CMK (cell line): Measurements from ENCODE around the gene SOX5.

Source experiments
- DNase-seq: peaks from one replicate; pipeline ENCODE4 v3.0.0-alpha.2; 2010; ENCODE audit warnings: low read depth

SOX5 gene

DNA sequence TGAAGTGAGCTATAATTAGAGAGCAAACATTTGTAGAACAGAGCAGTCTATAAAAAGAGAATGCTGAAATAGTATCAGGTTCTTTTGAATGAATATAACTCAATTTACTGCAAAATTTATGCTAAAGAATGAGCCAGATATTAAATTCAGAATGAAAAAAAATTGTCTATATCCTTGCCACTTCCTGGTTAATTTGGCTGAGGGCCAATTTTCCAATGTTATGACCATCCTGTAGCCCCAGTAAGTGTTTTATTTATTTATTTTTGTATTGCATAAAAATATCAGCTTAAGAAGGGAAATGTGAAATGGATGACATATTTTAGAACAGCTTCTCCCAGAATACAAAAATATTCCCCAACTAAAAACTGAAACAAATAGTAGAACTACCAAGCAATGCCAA lies 263.4 kb downstream of the SOX5 start:
- no peak for DNase-seq

DNA sequence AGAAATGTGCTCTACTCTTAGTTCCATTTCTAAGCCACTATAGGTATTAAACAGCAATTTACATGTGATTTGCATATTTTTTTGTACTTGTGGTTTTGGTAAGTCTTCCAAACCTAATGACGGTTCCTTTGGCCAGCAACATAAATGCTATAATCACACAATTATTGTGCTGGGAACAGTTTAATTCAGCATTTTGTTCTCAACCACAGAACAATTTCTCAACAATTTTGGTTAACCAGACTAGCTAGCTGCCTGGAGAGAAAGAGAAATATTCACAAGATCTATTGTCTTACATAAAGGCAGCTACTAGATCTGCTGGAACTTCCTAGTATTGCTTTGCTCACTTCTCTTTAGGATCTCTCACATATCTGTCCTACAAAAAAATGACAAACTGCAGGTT lies 265.3 kb downstream of the SOX5 start:
- DNase-seq, result no peak

DNA sequence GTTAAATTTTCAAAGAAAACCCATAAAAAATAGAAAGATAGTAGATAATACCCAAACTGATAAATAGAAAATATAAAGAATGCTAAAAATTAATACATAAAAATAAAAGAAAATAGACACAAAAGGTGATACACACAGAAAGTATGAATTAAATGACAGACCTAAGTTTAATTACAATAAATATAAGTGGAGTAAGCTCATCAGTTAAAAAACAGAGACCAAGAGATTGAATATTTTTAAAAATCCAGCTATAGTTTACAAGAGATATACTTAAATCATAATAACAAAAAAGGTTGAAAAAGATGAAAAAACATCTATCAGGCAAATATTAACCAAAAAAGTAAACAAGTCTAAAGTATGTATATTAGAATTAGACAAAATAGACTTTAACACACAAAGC lies 268.2 kb downstream of the SOX5 start:
- no peak for DNase-seq

GRCh38 chr12:23674064-23674463 lies 275.4 kb downstream of the SOX5 start:
- DNase-seq, result no peak

DNA sequence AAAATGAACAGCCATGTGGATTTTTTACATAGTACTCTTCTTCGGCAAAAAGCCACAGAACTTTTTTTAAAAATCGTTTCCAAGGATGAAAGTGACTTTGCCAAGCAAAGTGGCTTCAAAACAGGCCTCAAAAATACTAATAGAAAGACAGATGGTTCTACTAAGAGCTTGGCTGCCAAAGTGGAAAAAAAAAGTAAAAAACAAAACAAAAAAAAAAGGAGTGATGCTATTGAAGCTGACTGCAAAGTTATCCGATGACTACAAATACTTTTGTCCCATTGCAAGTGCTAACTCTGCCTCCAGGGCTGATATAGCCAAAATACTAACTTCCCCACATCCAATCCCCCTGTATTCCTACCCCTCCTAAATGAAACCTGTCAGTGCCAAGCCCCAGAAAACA lies 277.6 kb downstream of the SOX5 start:
- DNase-seq, result no peak

GRCh38 chr12:23670684-23671083 lies 278.8 kb downstream of the SOX5 start:
- no peak for DNase-seq

GRCh38 chr12:23669691-23670090 lies 279.8 kb downstream of the SOX5 start:
- no peak for DNase-seq

DNA sequence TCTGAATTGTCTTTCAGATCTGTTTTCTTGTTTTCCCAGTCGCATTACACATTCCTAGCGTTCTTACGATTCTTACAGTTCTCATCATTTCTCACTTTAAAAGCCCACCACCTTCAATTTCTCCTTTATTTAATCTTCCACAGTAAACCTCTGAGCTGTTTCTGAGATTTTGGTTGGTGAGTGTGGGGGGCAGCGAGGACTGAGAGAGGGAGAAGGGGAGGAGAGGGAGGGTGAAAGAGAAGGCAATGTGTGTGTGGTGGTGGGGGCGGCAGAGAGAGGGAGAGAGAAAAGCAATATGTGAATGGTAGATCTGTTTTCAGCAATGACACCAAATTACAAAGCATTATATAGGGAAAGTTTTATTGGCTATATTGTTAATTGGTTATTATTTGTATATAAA lies 282.6 kb downstream of the SOX5 start:
- DNase-seq, result no peak

DNA sequence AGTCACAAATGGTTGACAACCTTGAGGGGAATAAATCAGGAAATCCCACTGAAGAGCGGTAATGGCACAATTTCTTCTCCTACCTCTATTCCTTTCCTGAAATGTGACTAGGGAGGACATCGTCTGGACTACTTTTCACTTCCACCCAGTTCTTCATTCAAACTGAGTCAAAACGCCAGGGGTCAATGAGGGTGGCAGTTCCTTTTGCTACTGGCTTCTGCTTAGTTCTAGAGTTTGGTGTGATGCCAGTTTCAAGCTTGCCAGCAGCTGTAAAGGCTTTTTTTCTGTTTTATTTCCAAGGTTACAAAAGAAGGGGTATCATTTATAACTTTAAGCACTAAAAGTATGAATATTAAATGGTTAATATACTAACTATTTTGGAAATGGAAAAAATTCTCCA lies 286.5 kb downstream of the SOX5 start:
- no peak for DNase-seq

DNA sequence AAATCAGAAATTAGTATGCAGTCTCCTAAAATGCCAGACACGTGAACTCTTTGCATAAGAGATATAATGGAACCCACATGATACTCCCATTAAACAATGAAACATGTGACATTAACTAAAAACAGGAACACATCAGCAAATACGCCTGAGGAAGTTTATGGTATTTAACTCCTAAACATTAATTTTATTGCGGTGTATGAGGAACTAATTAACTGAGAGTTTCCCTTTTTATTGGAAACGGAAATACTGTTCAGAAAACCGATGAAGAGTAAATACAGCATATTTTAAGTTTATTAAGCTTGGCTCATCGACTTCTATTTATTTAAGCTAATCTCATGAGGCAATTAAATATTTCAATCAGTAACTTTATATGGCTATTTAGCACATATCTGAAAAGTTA lies 290.3 kb downstream of the SOX5 start:
- no peak for DNase-seq

- no peak for DNase-seq
These were observed 291.9 kb downstream of the SOX5 start for GRCh38 chr12:23657598-23657997.

DNA sequence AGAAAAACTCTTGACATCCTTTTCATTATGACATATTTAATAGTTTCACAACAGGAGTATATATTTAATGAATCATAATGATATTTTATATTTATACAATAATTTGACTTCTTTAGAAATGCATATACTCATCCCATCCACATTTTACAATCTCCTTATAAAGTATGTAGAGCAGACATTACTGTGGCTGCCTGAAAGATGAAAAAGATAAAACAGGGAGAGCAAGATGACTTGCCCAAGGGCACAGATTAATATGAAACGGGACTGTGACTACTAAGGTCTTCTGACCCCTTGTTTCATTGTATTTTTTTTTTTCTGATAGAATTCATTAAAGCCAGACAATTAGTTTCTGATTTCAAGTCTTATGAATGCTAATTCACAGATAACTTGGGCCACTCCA lies 293.6 kb downstream of the SOX5 start:
- DNase-seq, result no peak

- DNase-seq, result no peak
These were observed 294.4 kb downstream of the SOX5 start for GRCh38 chr12:23655112-23655511.

DNA sequence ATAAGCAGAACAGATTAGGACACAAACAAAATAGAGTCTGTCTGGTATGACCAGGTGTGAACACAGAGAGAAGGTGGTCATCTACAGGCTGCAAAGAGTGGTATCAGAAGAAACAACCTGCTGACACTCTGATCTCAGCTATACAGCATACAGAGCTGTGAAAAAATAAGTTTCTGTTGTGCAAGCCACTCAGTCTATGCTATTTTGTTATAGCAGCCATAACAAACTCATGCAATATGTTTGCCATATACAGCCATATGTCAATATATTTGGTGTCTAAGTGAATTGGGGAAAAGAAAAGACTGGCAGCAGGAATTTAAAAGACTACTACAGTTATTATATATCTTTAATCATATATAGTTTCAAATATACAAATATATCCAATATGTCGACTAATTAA lies 300.9 kb downstream of the SOX5 start:
- DNase-seq, result no peak

- DNase-seq, result no peak
These were observed 308.7 kb downstream of the SOX5 start for GRCh38 chr12:23640754-23641153.

DNA sequence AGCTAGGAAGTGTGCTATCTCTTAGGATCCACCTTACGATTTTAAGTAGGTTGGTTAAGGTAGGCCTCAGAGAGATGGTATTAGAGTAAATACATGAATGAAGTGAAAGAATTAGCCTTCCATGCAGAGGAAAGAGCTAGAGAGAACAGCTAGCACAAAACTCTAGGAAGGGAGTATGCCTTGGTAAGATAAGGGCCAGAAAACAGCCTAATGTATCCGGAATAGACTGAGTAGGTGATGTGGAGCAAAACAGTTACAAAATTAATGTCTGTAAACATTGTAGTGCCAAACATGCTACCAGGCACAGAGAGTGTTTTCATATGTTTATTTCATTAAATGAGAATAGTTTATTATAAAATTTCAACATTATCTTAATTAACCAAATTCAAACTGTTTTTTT lies 315.1 kb downstream of the SOX5 start:
- DNase-seq, result no peak

DNA sequence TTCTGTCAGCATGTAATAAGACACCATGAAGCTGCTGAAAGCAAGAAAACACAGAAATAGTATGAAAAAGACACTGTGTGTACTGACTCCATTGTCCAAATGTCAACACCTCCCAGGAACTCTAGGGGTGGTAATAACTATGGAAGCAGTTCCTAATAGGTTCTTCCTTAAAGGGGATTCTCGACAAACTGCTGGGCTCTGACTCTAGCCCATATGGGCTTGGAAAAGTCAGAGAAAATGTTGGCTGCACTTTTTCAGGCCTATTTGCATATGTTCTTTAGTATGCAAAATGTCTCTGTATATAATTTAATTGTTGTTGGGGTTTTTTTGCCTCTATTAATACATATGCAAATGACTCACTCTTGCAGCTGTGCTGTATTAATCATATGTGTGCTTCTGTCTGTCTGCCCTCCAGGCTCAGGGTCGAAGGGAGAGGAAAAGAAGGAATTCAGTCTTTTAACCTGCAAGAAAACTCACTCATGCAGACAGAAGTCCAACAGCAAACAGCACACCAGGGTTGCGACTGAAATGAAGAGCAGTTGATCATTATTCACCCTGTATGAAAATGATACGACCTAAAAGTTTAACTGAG lies 317.6 kb downstream of the SOX5 start:
- no peak for DNase-seq

GRCh38 chr12:23630524-23630923 lies 318.9 kb downstream of the SOX5 start:
- DNase-seq, result no peak

DNA sequence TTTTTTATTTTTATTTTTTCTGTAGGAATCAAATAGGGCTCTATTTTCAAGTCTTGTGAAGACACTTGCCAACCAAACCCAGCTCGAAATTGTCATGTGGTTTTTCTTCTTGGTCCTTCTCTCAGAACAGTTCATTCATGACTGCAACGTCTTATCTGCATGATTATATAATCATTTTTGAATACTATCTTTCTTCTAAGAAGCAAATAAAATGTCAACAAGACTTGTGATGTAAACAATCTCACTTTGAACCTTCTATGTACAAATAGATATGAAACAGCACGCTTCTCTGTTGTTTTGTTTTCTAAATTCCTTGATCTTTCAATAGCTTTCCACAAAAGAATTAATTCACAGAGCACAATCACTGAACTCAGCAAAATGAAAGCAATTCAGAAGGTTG lies 320.7 kb downstream of the SOX5 start:
- no peak for DNase-seq

DNA sequence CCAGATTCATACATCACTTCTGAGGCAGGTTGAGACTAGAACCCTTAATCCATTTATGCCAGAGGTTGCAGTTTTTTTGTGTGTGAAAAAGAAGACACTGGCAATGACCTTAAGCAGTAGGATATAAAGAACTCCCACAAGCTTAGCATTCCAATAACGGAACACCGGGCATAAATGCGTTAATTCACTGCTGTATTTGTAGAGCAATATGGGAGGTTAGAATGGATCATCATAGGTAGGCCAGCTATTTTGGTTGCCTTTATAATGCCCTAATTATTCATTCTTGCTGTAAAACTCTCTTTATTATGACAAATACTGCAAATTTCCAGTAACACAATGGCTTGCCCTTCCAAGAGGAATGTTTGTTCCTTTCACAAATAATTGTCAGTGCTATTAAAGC lies 322.7 kb downstream of the SOX5 start:
- DNase-seq, result no peak

DNA sequence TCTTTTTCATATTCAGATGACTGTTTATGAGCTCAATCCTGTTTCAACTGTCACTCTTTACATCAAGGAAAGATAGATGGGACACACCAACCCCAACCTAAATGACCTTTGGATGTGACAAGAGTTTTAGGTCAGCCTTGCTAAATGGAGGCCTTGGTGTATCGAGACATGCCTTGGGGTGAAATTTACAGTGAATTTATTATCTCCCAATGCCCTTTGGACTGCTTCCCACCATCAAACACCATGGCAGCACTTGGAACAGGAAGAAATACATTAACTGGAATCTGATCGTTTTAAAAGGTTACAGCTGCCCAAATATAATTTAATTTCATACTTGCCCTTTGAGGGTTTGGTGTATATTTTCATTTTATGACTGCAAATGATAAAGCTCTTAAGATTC lies 327.6 kb downstream of the SOX5 start:
- DNase-seq, result no peak

- no peak for DNase-seq
These were observed 330.8 kb downstream of the SOX5 start for GRCh38 chr12:23618718-23619117.

DNA sequence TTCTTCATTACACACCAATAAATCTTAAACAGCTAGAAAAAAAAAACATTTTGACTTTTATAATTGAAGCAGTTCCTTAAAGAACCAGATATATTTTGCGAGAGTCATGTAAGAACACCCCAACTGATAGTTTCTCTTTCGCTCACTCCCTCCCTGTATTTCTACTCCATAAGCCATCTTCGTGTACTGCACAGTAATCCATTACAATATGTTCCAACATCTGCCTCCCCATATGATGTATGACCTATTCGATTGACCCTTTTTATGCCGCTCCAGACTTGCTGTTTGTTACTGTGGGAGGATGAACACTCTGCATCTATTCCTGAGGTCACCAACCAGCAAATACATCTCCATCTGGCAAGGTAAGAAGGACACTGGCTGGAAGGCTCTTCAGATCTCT lies 331.7 kb downstream of the SOX5 start:
- DNase-seq, result no peak

- no peak for DNase-seq
These were observed 335.2 kb downstream of the SOX5 start for GRCh38 chr12:23614280-23614679.

- DNase-seq, result no peak
These were observed 338.1 kb downstream of the SOX5 start for GRCh38 chr12:23611320-23611719.
